HL-60 (cell line): ENCODE results near the gene PRKD1.

Experiments
- GABPA ChIP-seq: IDR thresholded peaks from 2 replicates; pipeline ENCODE4 v1.6.1; 2012; ENCODE audit warnings: low read depth
- POLR2AphosphoS5 ChIP-seq: IDR thresholded peaks from 2 replicates; pipeline ENCODE4 v1.6.1; 2012; ENCODE audit warnings: low read depth
- REST ChIP-seq: IDR thresholded peaks from 2 replicates; pipeline ENCODE4 v1.6.1; 2012; ENCODE audit warnings: low read depth; ENCODE audit not compliant: insufficient replicate concordance
- SPI1 ChIP-seq: IDR thresholded peaks from 2 replicates; pipeline ENCODE4 v1.6.1; 2012; ENCODE audit warnings: low read depth, mild to moderate bottlenecking, borderline replicate concordance
- TF ChIP-seq, protein P1 (sequence below): IDR thresholded peaks from one replicate; pipeline ENCODE4 v1.5.1; 2011; ENCODE audit warnings: low read length, control low read depth, inconsistent platforms; ENCODE audit not compliant: insufficient read depth

- TF ChIP-seq, protein P1, sequence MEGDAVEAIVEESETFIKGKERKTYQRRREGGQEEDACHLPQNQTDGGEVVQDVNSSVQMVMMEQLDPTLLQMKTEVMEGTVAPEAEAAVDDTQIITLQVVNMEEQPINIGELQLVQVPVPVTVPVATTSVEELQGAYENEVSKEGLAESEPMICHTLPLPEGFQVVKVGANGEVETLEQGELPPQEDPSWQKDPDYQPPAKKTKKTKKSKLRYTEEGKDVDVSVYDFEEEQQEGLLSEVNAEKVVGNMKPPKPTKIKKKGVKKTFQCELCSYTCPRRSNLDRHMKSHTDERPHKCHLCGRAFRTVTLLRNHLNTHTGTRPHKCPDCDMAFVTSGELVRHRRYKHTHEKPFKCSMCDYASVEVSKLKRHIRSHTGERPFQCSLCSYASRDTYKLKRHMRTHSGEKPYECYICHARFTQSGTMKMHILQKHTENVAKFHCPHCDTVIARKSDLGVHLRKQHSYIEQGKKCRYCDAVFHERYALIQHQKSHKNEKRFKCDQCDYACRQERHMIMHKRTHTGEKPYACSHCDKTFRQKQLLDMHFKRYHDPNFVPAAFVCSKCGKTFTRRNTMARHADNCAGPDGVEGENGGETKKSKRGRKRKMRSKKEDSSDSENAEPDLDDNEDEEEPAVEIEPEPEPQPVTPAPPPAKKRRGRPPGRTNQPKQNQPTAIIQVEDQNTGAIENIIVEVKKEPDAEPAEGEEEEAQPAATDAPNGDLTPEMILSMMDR = no peak
- TF ChIP-seq POLR2AphosphoS5 = no peak
- TF ChIP-seq REST = no peak
- no peak for TF ChIP-seq SPI1
- TF ChIP-seq GABPA = no peak
Observed at GRCh38 chr14:29584992-29585391, 342.7 kb downstream of the PRKD1 start.
